LNCAP (cell line): Measurements from ENCODE around the gene TMEM150C.

Experiments used
- CTCF ChIP-seq: fragments of 450-650 bp; IDR thresholded peaks from 2 replicates; pipeline ENCODE4 v1.5.1; 2017; ENCODE audit warnings: mild to moderate bottlenecking

Gene TMEM150C

GRCh38 chr4:82480771-82481505 lies 80.8 kb downstream of the TMEM150C start:
- TF ChIP-seq CTCF, result no peak

- TF ChIP-seq CTCF, result no peak
Measured at GRCh38 chr4:82479562-82479961, 82.2 kb downstream of the TMEM150C start.

GRCh38 chr4:82473621-82474164 lies 88.1 kb downstream of the TMEM150C start:
- TF ChIP-seq CTCF, result no peak

GRCh38 chr4:82469791-82470345 lies 91.9 kb downstream of the TMEM150C start:
- no peak for TF ChIP-seq CTCF

- no peak for TF ChIP-seq CTCF
Measured at GRCh38 chr4:82467471-82467870, 94.3 kb downstream of the TMEM150C start.

- TF ChIP-seq CTCF, result no peak
Measured at GRCh38 chr4:82463221-82463620, 98.6 kb downstream of the TMEM150C start.

GRCh38 chr4:82462415-82462831 lies 99.4 kb downstream of the TMEM150C start:
- TF ChIP-seq CTCF, result peak; percentile 76
